CD4-positive, alpha-beta T cell (primary cell): ENCODE results near the gene CSHL1. TPM values are rescaled to one million over a fixed set of nuclear protein-coding genes. Genes with fewer than 3 reads are reported as not detected.
"Not testable (repeated sequence)": the region's sequence is repeated elsewhere in the genome, so short reads cannot be mapped to it uniquely, and the experiment has no call there.

Experiments
- ATAC-seq: fragments of 200-7000 bp; cut with Tn5 transposase; one replicate; pipeline ENCODE4 v1.10.0; 2022; ENCODE audit warnings: mild to moderate bottlenecking; ENCODE audit not compliant: poor library complexity
- CTCF ChIA-PET: fragments of 350-600 bp; sonication (Branson Sonifier 250); formaldehyde crosslinking; loops from one replicate; lab custom pipeline; 2021; ENCODE audit warnings: antibody characterized with exemption, inconsistent platforms; lab: Charles Lee
- POLR2A ChIA-PET: fragments of 350-600 bp; sonication (Branson Sonifier 250); formaldehyde crosslinking; loops from one replicate; lab custom pipeline; 2021; ENCODE audit warnings: antibody characterized with exemption, inconsistent platforms; lab: Charles Lee
- DNase-seq, 14 experiments: peaks; one replicate each; pipeline ENCODE4 v3.0.0-alpha.2; 2013 to 2020; ENCODE audit warnings: mixed read lengths in 2 of 14
- H3K27ac ChIP-seq, 2 donors: one replicate each; pipeline versions ENCODE4 v1.5.1 to v1.7.0; 2013; ENCODE audit warnings: low read length in 2 of 2, low read depth in 1 of 2, mild to moderate bottlenecking in 1 of 2
- H3K27me3 ChIP-seq, 2 experiments: 1 replicate in 1 of 2; 2 replicates in 1 of 2; pipeline versions ENCODE4 v1.6.1 to v1.7.0; 2013; ENCODE audit warnings: low read length in 2 of 2, control low read depth in 1 of 2, mild to moderate bottlenecking in 1 of 2, moderate library complexity in 1 of 2; ENCODE audit not compliant: insufficient read depth in 2 of 2, control insufficient read depth in 1 of 2
- H3K36me3 ChIP-seq: one replicate; pipeline ENCODE4 v1.6.1; 2013; ENCODE audit warnings: low read length, control low read depth; ENCODE audit not compliant: insufficient read depth
- H3K4me1 ChIP-seq: one replicate; pipeline ENCODE4 v1.6.1; 2013; ENCODE audit warnings: low read length, control low read depth; ENCODE audit not compliant: insufficient read depth
- H3K4me3 ChIP-seq: one replicate; pipeline ENCODE4 v1.5.1; 2013; ENCODE audit warnings: mild to moderate bottlenecking, low read length, moderate library complexity
- H3K9me3 ChIP-seq, 2 experiments: 1 replicate in 1 of 2; 2 replicates in 1 of 2; pipeline versions ENCODE4 v1.6.1 to v1.7.0; 2013; ENCODE audit warnings: low read length in 2 of 2, mild to moderate bottlenecking in 2 of 2, control low read depth in 1 of 2, moderate library complexity in 1 of 2; ENCODE audit not compliant: control insufficient read depth in 1 of 2, insufficient read depth in 1 of 2
- H3K27ac Mint-ChIP-seq: one replicate; pipeline ENCODE4 v1.8.0; 2020; ENCODE audit warnings: mixed read lengths
- H3K27me3 Mint-ChIP-seq: one replicate; pipeline ENCODE4 v1.8.0; 2021; ENCODE audit warnings: mixed read lengths
- H3K36me3 Mint-ChIP-seq: one replicate; pipeline ENCODE4 v1.8.0; 2021; ENCODE audit warnings: low read depth, mixed read lengths
- H3K4me1 Mint-ChIP-seq: one replicate; pipeline ENCODE4 v1.8.0; 2021; ENCODE audit warnings: low read depth, mixed read lengths
- H3K4me3 Mint-ChIP-seq: one replicate; pipeline ENCODE4 v1.8.0; 2020; ENCODE audit warnings: mild to moderate bottlenecking, mixed read lengths
- H3K9me3 Mint-ChIP-seq: one replicate; pipeline ENCODE4 v1.8.0; 2020; ENCODE audit warnings: mixed read lengths
- intact Hi-C, 2 experiments: fragments of 100-400 bp; cut with DNase I in 1 of 2; cut with micrococcal nuclease in 1 of 2; formaldehyde crosslinking; loops; one replicate each; pipeline versions ENCODE4 v1.15.1 to v1.9.0; 2023 to 2025; cut with DNase I, micrococcal nuclease
- total RNA-seq, 174 experiments: library from RNA in 2 of 174; stranded (reverse) in 2 of 174; gene quantifications; one replicate each; pipeline ENCODE4 v1.2.3 and lab custom pipeline; 2021 to 2026

CSHL1 gene
- total RNA-seq, 2 experiments from 2014 or later: not detected

DNA sequence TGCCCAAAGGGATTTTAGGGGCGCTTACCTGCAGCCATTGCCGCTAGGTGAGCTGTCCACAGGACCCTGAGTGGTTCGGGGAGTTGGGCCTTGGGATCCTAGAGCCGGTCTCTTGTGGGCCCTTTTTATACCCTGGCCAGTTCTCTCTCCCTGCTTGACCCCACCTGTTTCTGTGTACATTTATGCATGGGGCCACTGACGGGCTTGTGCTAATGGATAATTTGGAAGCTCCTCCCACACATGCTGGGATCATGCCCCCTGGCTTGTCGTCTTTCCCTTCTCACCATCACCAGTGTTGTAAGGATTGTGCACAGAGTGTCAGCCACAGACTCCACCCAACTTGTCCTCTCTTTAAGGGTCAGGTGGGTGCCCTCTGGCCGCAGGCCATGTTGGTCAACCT is 37.5 kb downstream of the CSHL1 start, which contains the start of gene CSH2:
Gene CSH2, minus strand, starts transcription at position 101 of the 400 bp plus-strand sequence. Its CDS starts 63 bp downstream, at position 38.
- H3K4me1 Mint-ChIP-seq, H3K27me3 Mint-ChIP-seq, H3K4me3 Mint-ChIP-seq, CTCF ChIA-PET, POLR2A ChIA-PET, H3K4me1 ChIP-seq, H3K36me3 Mint-ChIP-seq, H3K27ac Mint-ChIP-seq, intact Hi-C loops, H3K27ac ChIP-seq, H3K4me3 ChIP-seq, DNase-seq, H3K9me3 Mint-ChIP-seq, H3K27me3 ChIP-seq, H3K36me3 ChIP-seq, ATAC-seq, H3K9me3 ChIP-seq: not testable (repeated sequence)

DNA sequence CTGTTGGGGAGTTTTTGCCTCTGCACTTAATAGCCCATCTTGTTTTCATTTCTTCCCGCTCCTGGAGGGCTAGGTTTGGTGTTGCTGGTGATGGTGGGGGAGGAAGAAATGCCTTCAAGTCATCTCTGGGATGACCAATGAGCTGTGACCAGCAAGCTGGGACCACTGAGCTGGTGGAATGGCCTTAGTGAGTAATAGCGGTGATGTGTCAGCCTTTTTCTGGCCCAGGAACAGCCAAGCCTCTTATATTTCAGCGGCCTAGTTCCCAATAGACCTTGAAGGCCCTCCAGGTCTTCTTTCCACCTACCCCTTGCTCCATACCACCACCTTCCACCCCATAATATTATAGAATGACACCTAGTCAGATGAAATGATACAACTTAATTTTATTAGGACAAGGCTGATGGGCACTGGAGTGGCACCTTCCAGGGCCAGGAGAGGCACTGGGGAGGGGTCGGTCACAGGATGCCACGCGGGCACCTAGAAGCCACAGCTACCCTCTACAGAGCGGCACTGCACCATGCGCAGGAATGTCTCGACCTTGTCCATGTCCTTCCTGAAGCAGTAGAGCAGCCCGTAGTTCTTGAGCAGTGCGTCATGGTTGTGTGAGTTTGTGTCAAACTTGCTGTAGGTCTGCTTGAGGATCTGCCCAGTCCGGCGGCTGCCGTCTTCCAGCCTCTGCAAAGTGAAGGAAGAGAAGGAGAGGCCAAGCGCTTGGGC is 39.3 kb downstream of the CSHL1 start:
- DNase-seq, H3K27me3 Mint-ChIP-seq, H3K4me3 Mint-ChIP-seq, POLR2A ChIA-PET, H3K36me3 Mint-ChIP-seq, H3K9me3 Mint-ChIP-seq, H3K4me3 ChIP-seq, H3K36me3 ChIP-seq, H3K9me3 ChIP-seq, H3K27ac ChIP-seq, CTCF ChIA-PET, H3K4me1 ChIP-seq, intact Hi-C loops, H3K4me1 Mint-ChIP-seq, H3K27me3 ChIP-seq, ATAC-seq, H3K27ac Mint-ChIP-seq: not testable (repeated sequence)

DNA sequence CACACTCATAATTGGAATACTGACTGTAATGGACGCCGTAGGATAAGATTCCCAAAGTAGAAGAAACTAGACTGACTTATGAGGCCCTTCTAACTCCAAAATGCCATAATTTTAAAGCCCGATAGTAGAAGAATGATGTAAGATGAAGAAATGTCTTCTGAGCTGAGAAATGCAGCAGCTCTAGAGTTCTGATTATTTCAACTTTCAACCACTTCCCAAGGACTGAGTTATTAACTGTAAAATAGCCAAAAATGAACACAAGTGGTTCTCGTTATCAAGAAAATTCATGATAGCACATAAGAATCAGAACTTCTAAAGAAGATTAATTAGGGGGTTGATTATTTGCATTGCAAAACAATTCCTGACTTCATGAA is 40.8 kb downstream of the CSHL1 start:
- CTCF ChIA-PET: interaction anchor here (1.0 kb wide), 1 partner anchor 22 kb away, joined by 3 read pairs; no protein-coding TSS in a partner anchor
- DNase-seq, intact Hi-C loops, H3K27ac Mint-ChIP-seq, H3K36me3 Mint-ChIP-seq, H3K4me3 ChIP-seq, H3K36me3 ChIP-seq, H3K4me1 ChIP-seq, H3K9me3 ChIP-seq, POLR2A ChIA-PET, H3K9me3 Mint-ChIP-seq, H3K4me1 Mint-ChIP-seq, H3K27ac ChIP-seq, H3K4me3 Mint-ChIP-seq, H3K27me3 ChIP-seq, ATAC-seq, H3K27me3 Mint-ChIP-seq: not testable (repeated sequence)

- H3K27ac Mint-ChIP-seq, ATAC-seq, H3K27me3 Mint-ChIP-seq, H3K27me3 ChIP-seq, H3K27ac ChIP-seq, H3K9me3 Mint-ChIP-seq, intact Hi-C loops, POLR2A ChIA-PET, H3K9me3 ChIP-seq, H3K36me3 ChIP-seq, H3K4me1 Mint-ChIP-seq, DNase-seq, H3K36me3 Mint-ChIP-seq, H3K4me3 Mint-ChIP-seq, H3K4me3 ChIP-seq, H3K4me1 ChIP-seq: not testable (repeated sequence)
- CTCF ChIA-PET: interaction anchor here (1.0 kb wide), 1 partner anchor 21 kb away, joined by 3 read pairs; no protein-coding TSS in a partner anchor
Measured at GRCh38 chr17:63869491-63870291, 41.4 kb downstream of the CSHL1 start.

- not testable (repeated sequence) for H3K27me3 ChIP-seq, H3K27ac Mint-ChIP-seq
Measured at GRCh38 chr17:63866625-63867024, 44.4 kb downstream of the CSHL1 start.

More at GRCh38 chr17:63866625-63867024, 44.4 kb downstream of the CSHL1 start:
- H3K36me3 Mint-ChIP-seq, H3K9me3 Mint-ChIP-seq, H3K9me3 ChIP-seq, H3K4me3 ChIP-seq, ATAC-seq, H3K4me1 ChIP-seq, DNase-seq, intact Hi-C loops, H3K27ac ChIP-seq, H3K36me3 ChIP-seq, H3K27me3 Mint-ChIP-seq, H3K4me3 Mint-ChIP-seq, H3K4me1 Mint-ChIP-seq: not testable (repeated sequence)
- CTCF ChIA-PET: interaction anchor here (0.9 to 1.3 kb wide), 2 partner anchors 12 to 20 kb away, joined by 3 to 5 read pairs; no protein-coding TSS in a partner anchor
- POLR2A ChIA-PET: interaction anchor here (0.7 to 1.2 kb wide), 3 partner anchors 18 to 169 kb away, joined by 3 to 4 read pairs (median 3); no protein-coding TSS in a partner anchor
